ENCODE results near the gene GLO1.

The GLO1 gene

GRCh38 chr6:38702558-38703397, at the start of gene GLO1:
TSS of gene GLO1 (minus strand) at chr6:38703145. CDS start at chr6:38703054, 91 bp downstream.
- DNase-seq (ENCODE audit: low spot score) = peak; percentile 99

GRCh38 chr6:38750968-38751615, 48.1 kb upstream of the GLO1 start:
- DNase-seq (ENCODE audit: low spot score) = no peak

GRCh38 chr6:38749473-38749872, 46.5 kb upstream of the GLO1 start:
- DNase-seq (ENCODE audit: low spot score) = no peak

GRCh38 chr6:38739532-38739931, 36.6 kb upstream of the GLO1 start:
- DNase-seq (ENCODE audit: low spot score) = no peak

DNA sequence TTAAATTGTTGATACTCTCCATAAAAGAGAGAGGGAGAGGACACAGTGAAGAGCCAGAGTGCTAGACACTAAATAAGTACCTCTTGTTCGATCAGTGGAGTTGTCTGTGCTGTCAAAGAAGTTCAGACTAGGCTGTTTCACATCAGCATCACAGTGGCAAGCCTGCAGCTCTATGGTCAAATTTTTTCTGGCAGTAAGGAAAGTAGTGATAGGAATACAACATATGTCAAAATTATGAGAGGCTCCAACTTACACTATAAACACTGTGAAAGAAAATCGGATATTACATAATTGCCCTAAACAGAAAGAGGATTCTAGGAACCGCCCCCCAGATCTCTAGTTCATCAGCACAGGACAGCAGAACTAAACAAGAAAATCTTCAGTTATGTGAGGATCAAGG, 35.3 kb upstream of the GLO1 start:
- DNase-seq (ENCODE audit: low spot score) = no peak

GRCh38 chr6:38736951-38737350, 34.0 kb upstream of the GLO1 start:
- no peak for DNase-seq (ENCODE audit: low spot score)

DNA sequence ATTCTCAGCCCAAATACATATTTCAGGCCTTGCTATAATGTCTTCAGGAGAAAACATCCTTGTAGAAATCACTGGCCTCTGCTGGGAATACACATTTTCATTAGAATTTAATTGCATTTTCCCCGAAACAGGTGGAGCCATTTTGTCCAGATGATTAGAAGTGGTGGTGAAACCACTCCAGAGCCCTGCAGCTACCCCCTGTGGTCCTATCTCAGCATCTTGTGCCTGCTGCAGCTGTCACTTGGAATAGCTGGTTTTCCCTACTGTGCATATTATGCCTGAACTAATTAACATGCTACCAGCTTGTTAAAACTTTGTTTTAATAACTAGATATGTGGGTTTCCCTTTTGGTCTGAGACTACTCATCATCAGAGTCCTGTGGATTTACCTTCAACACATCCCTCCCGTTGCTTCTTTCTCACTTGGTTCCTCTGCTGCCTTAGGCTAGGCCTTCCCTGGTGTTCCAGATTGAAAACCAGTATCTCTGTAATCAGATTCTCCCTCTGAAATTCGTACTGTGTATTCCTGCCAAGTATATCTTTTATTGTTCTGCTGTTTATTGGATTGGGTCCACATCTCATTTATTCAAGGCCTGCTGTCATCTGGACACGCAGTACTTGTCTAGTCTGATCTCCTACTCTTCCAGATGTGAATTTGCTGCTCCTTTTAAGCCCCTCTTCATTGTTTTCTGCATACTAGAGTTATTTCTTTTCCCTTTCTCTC, 27.4 kb upstream of the GLO1 start:
- no peak for DNase-seq (ENCODE audit: low spot score)

GRCh38 chr6:38728203-38728602, 25.3 kb upstream of the GLO1 start:
- DNase-seq (ENCODE audit: low spot score) = no peak

GRCh38 chr6:38725414-38726183, 22.7 kb upstream of the GLO1 start:
- no peak for DNase-seq (ENCODE audit: low spot score)

DNA sequence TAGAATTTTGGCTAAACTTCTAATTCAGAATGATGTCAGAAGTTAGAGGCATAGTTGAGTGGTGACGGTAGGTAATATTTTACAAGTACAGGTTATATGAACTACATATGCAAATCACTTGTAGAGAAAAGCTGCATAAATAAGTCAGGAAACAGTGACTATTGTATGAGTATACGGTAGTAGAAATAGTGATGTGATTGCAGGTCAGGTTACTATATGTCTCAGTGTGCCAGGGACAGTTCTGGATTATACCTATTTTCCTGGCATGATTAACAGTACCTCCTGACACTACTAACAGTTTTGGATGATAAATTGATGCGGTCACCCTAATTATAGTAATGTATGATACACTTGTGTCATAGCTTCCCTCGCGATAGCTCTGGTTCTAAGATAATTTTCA, 21.4 kb upstream of the GLO1 start:
- DNase-seq (ENCODE audit: low spot score) = no peak

- DNase-seq (ENCODE audit: low spot score) = no peak
These were observed 20.8 kb upstream of the GLO1 start for GRCh38 chr6:38723783-38724182.

GRCh38 chr6:38722727-38723334, 19.9 kb upstream of the GLO1 start:
- DNase-seq (ENCODE audit: low spot score) = no peak

GRCh38 chr6:38722038-38722437, 19.1 kb upstream of the GLO1 start:
- DNase-seq (ENCODE audit: low spot score) = no peak

DNA sequence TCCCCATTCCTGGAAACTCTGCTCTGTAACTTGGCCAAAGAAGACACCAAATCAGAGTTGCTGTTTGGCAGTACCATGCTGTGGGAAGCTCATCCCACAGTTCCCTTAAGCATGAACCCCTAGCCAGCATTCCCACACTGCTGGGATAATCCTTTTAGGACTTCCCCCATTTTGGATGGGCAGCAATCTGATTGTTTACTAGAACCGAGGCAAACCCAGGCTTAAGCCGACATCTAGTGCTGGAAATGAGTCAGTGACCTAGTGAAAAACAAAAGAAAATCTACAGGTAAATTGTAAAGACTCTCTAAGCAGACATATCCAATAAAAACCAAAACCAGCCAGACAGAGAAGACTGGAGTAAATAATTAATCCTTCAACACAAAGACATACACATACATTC, 17.4 kb upstream of the GLO1 start:
- no peak for DNase-seq (ENCODE audit: low spot score)

GRCh38 chr6:38719358-38719757, 16.4 kb upstream of the GLO1 start:
- DNase-seq (ENCODE audit: low spot score) = no peak

DNA sequence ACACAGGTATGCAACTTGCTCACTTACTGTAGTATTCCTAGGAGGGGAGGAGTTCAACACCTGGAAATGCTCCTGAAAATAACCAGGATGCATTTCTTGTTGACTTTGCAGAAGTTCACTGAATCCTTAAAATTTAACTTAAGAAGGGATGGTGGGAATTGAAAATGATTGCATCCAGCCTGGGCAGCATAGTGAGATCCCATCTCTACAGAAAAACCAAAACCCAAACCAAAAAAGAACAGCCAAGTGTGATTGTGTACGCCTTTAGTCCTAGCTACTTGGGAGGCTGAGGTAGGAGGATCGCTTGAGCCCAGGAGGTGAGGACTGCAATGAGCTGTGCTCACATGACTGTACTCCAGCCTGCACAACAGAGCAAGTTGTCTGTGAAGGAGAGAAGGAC, 13.9 kb upstream of the GLO1 start:
- DNase-seq (ENCODE audit: low spot score) = no peak

DNA sequence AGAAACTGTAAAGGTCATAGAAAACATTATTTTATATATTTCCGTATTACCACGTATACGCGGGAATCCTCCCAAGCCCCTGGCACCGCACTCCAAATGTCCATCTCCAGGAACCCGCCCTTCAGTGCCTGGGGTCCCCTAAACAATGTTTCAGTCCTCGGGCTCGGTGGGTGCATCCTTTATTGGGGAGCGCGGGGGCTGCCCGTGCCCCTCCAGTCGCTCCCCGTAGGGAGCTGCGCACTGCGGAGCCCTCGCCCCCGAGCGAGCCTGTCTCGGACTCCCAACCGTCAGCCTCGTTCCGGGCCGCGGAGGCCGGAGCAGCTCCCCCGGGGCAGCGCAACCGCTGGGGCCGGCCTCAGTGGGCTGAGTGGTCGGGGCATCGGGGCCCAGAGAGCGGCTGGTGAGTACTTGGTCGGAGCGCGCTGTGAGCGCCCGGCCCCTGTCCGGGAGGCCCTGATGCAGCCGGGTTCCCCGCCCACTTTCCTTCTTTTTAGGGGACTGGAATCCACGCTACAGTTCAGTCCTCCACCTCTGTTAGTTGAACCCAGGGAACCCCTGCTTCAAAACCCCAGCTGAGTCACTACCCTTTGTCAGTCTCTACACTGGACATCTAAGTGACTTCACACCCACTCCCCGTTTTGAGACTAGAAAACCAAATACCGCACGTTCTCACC, 12.2 kb upstream of the GLO1 start, which contains the start of gene DNAH8:
Gene DNAH8 (plus strand): TSS at position 296 of the 674 bp plus-strand sequence. CDS start 7,499 bp downstream, outside the sequence.
- no peak for DNase-seq (ENCODE audit: low spot score)

DNA sequence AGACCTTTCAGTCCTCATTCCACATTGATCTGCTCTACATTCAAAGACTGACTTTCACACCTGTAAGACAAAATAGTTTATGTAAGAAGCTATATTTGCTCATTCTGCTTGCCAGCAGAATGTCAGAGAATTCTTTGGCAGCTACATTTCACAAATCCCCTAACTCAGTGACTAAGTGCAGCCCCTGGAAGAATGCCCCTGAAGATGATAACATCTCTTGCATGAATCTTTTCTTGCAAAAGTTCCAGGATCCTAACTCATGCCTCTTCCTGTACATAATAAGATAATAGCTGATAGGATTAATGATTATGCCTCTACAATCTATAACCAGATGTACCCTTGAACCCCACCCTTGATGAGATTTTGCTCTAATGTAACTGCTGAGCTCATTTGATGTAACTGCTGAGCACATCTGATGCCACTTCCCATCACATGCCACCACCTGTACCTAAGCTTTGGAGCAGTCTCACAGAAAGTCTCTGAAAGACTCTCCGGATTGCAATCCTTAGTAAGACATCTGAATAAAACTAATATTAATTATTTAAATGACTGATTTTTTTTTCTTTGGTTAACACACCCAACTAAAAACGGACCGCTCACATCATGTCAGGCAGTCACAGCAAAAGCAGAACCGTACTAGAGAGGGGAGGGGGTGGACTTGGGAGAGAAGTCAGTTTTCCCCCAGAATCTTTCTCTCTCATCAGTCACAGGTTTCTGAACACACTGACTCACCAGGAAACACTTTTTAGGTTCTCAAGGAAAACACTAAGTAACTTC, 11.5 kb upstream of the GLO1 start:
- DNase-seq (ENCODE audit: low spot score) = no peak

- no peak for DNase-seq (ENCODE audit: low spot score)
These were observed 10.9 kb upstream of the GLO1 start for GRCh38 chr6:38713812-38714211.

- no peak for DNase-seq (ENCODE audit: low spot score)
These were observed 5.6 kb upstream of the GLO1 start for GRCh38 chr6:38708496-38708895.

All from COLO829 (cell line).